HG03060 (cell line): ENCODE results near the gene THEMIS.
"Not testable (repeated sequence)": the region's sequence is repeated elsewhere in the genome, so short reads cannot be mapped to it uniquely, and the experiment has no call there.

Experiments
- ATAC-seq: cut with Tn5 transposase; IDR thresholded peaks from one replicate; pipeline ENCODE4 v1.9.1; 2021; ENCODE audit warnings: low read depth, moderate number of reproducible peaks; ENCODE audit not compliant: unreplicated experiment

THEMIS gene

GRCh38 chr6:127917766-127918165 lies 16.9 kb upstream of the THEMIS start:
- no peak for ATAC-seq

- no peak for ATAC-seq
Observed at GRCh38 chr6:127914240-127914639, 13.4 kb upstream of the THEMIS start.

- no peak for ATAC-seq
Observed at GRCh38 chr6:127912914-127913313, 12.1 kb upstream of the THEMIS start.

- peak; percentile 86 for ATAC-seq
Observed at GRCh38 chr6:127907960-127908640, 7.2 kb upstream of the THEMIS start.

GRCh38 chr6:127904160-127904559 lies 3.3 kb upstream of the THEMIS start:
- no peak for ATAC-seq

- no peak for ATAC-seq
Observed at GRCh38 chr6:127902933-127903332, 2.1 kb upstream of the THEMIS start.

- ATAC-seq = no peak
Observed at GRCh38 chr6:127897484-127897883, 3.4 kb downstream of the THEMIS start.

GRCh38 chr6:127894051-127894450 lies 6.8 kb downstream of the THEMIS start:
- ATAC-seq = no peak

GRCh38 chr6:127893541-127893940 lies 7.3 kb downstream of the THEMIS start:
- ATAC-seq = no peak

- ATAC-seq = no peak
Observed at GRCh38 chr6:127891731-127892326, 9.0 kb downstream of the THEMIS start.

- ATAC-seq = no peak
Observed at GRCh38 chr6:127886603-127887002, 14.3 kb downstream of the THEMIS start.

GRCh38 chr6:127884134-127884533 lies 16.7 kb downstream of the THEMIS start:
- no peak for ATAC-seq

- not testable (repeated sequence) for ATAC-seq
Observed at GRCh38 chr6:127881949-127882348, 18.9 kb downstream of the THEMIS start.

GRCh38 chr6:127880429-127880828 lies 20.4 kb downstream of the THEMIS start:
- no peak for ATAC-seq

GRCh38 chr6:127879685-127880084 lies 21.2 kb downstream of the THEMIS start:
- no peak for ATAC-seq

- ATAC-seq = no peak
Observed at GRCh38 chr6:127878115-127878514, 22.7 kb downstream of the THEMIS start.

GRCh38 chr6:127877231-127877630 lies 23.6 kb downstream of the THEMIS start:
- peak; percentile 66 for ATAC-seq

- ATAC-seq = no peak
Observed at GRCh38 chr6:127869772-127870404, 31.0 kb downstream of the THEMIS start.

GRCh38 chr6:127869183-127869582 lies 31.7 kb downstream of the THEMIS start:
- no peak for ATAC-seq

GRCh38 chr6:127868338-127868737 lies 32.5 kb downstream of the THEMIS start:
- no peak for ATAC-seq

- ATAC-seq = no peak
Observed at GRCh38 chr6:127866766-127867165, 34.1 kb downstream of the THEMIS start.

- ATAC-seq = no peak
Observed at GRCh38 chr6:127865108-127865507, 35.8 kb downstream of the THEMIS start.
